NOMO-1 (cell line): ENCODE results near the gene MAP1LC3A.

Experiments used
- DNase-seq, 2 experiments: peaks; one replicate each; lab custom pipeline; 2025; ENCODE audit not compliant: unreplicated experiment in 2 of 2; lab: John Stamatoyannopoulos, UW

The MAP1LC3A gene

GRCh38 chr20:34528921-34529297, 29.6 kb upstream of the MAP1LC3A start:
- no peak for DNase-seq

GRCh38 chr20:34529742-34530141, 28.8 kb upstream of the MAP1LC3A start:
- no peak for DNase-seq

GRCh38 chr20:34530342-34530741, 28.2 kb upstream of the MAP1LC3A start:
- no peak for DNase-seq

- DNase-seq, result no peak
Measured at GRCh38 chr20:34531608-34532265, 26.8 kb upstream of the MAP1LC3A start.

- no peak for DNase-seq
Measured at GRCh38 chr20:34532320-34532719, 26.2 kb upstream of the MAP1LC3A start.

GRCh38 chr20:34532756-34533155, 25.8 kb upstream of the MAP1LC3A start:
- no peak for DNase-seq

GRCh38 chr20:34534391-34535165, 23.9 kb upstream of the MAP1LC3A start:
- DNase-seq, result no peak

GRCh38 chr20:34535301-34535840, 23.1 kb upstream of the MAP1LC3A start:
- DNase-seq, result no peak

- no peak for DNase-seq
Measured at GRCh38 chr20:34535857-34536256, 22.7 kb upstream of the MAP1LC3A start.

GRCh38 chr20:34536798-34537394, 21.6 kb upstream of the MAP1LC3A start:
- no peak for DNase-seq

- DNase-seq, result no peak
Measured at GRCh38 chr20:34537651-34538050, 20.9 kb upstream of the MAP1LC3A start.

GRCh38 chr20:34538671-34539123, 19.8 kb upstream of the MAP1LC3A start:
- peak; percentile 46 to 62 for DNase-seq

GRCh38 chr20:34539756-34540155, 18.8 kb upstream of the MAP1LC3A start:
- no peak for DNase-seq

- DNase-seq, result no peak
Measured at GRCh38 chr20:34540596-34541263, 17.8 kb upstream of the MAP1LC3A start.

GRCh38 chr20:34541264-34541901, 17.1 kb upstream of the MAP1LC3A start:
- no peak for DNase-seq

- no peak for DNase-seq
Measured at GRCh38 chr20:34541917-34542316, 16.6 kb upstream of the MAP1LC3A start.

GRCh38 chr20:34542439-34542838, 16.1 kb upstream of the MAP1LC3A start:
- DNase-seq, result no peak

- DNase-seq, result no peak
Measured at GRCh38 chr20:34543463-34544056, 15.0 kb upstream of the MAP1LC3A start.

- DNase-seq, result no peak
Measured at GRCh38 chr20:34544109-34544796, 14.3 kb upstream of the MAP1LC3A start.

GRCh38 chr20:34546751-34547181, 11.8 kb upstream of the MAP1LC3A start:
- no peak for DNase-seq
